Activated T-helper 17 cell treated with anti-CD3 and anti-CD28 coated beads, Interleukin-2, amount 50 U/mL, for 72 hours (primary cell): ENCODE results near the gene HBM. TPM values are rescaled to one million over a fixed set of nuclear protein-coding genes. Genes with fewer than 3 reads are reported as not detected.
"Not testable (repeated sequence)": the region's sequence is repeated elsewhere in the genome, so short reads cannot be mapped to it uniquely, and the experiment has no call there.

Experiments
- ATAC-seq: fragments of 150-1000 bp; cut with Tn5 transposase; replicated peaks from 2 replicates; pipeline ENCODE4 v1.10.0; 2021; ENCODE audit warnings: mild to moderate bottlenecking, moderate library complexity
- H3K27ac Mint-ChIP-seq: one replicate; pipeline ENCODE4 v1.8.0; 2022; ENCODE audit warnings: mixed read lengths
- H3K27me3 Mint-ChIP-seq: one replicate; pipeline ENCODE4 v1.8.0; 2022; ENCODE audit warnings: mixed read lengths
- H3K36me3 Mint-ChIP-seq: one replicate; pipeline ENCODE4 v1.8.0; 2022; ENCODE audit warnings: low read depth, mild to moderate bottlenecking, mixed read lengths
- H3K4me1 Mint-ChIP-seq: one replicate; pipeline ENCODE4 v1.8.0; 2022; ENCODE audit warnings: mixed read lengths
- H3K4me3 Mint-ChIP-seq: one replicate; pipeline ENCODE4 v1.8.0; 2022; ENCODE audit warnings: mild to moderate bottlenecking, mixed read lengths
- H3K9me3 Mint-ChIP-seq: one replicate; pipeline ENCODE4 v1.8.0; 2022; ENCODE audit warnings: mixed read lengths
- total RNA-seq, 2 donors: library from RNA; stranded (reverse); gene quantifications; one replicate each; pipeline ENCODE4 v1.2.3, GENCODE V29; 2022

Gene HBM
- total RNA-seq, 2 donors from 2014 or later: not detected

DNA sequence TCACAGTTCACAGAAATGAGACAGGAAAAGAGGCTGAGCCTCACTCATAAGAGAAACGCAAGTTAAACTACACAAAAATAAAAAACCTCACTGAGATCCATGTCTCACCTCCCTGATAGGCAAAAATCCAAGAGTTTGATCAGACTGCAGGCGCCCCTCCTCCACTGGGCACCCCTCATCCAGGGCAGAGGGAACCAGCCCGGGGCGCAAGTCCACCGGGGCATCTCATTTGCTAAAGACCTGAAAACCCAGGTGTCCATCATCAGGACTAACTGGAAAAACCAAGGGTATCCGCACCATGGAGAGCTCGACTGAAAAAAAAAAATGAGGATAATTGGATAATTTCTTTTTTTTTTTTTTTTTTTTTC, 10.8 kb upstream of the HBM start:
- no peak for ATAC-seq
- Mint-ChIP-seq H3K4me1 (peaks cover 5% of the 10 kb centered on the region), H3K9me3 (no peaks in the 10 kb centered on the region), H3K27me3 (peaks cover 25% of the 10 kb centered on the region), H3K4me3 (peak overlapping the region; percentile 61), H3K36me3 (no peaks in the 10 kb centered on the region), H3K27ac (no peak overlapping the region)

DNA sequence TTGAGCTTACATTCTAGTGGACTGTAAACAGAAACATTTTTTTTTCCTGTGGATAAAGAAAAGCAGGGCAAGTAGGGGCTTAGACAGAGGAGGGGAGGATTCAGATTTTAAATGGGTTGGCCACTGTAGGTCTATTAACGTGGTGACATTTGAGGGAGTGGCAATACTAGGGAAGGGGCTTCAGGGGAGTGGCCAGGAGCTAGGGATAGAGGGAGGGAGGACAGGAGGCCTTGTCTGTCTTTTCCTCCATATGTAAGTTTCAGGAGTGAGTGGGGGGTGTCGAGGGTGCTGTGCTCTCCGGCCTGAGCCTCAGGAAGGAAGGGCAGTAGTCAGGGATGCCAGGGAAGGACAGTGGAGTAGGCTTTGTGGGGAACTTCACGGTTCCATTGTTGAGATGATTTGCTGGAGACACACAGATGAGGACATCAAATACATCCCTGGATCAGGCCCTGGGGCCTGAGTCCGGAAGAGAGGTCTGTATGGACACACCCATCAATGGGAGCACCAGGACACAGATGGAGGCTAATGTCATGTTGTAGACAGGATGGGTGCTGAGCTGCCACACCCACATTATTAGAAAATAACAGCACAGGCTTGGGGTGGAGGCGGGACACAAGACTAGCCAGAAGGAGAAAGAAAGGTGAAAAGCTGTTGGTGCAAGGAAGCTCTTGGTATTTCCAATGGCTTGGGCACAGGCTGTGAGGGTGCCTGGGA, 6.5 kb upstream of the HBM start:
- Mint-ChIP-seq H3K4me1 (peaks cover 5% of the 10 kb centered on the region), H3K27ac (no peak overlapping the region), H3K9me3 (no peaks in the 10 kb centered on the region), H3K4me3 (no peak overlapping the region), H3K27me3 (peaks cover 35% of the 10 kb centered on the region), H3K36me3 (no peaks in the 10 kb centered on the region)
- no peak for ATAC-seq

DNA sequence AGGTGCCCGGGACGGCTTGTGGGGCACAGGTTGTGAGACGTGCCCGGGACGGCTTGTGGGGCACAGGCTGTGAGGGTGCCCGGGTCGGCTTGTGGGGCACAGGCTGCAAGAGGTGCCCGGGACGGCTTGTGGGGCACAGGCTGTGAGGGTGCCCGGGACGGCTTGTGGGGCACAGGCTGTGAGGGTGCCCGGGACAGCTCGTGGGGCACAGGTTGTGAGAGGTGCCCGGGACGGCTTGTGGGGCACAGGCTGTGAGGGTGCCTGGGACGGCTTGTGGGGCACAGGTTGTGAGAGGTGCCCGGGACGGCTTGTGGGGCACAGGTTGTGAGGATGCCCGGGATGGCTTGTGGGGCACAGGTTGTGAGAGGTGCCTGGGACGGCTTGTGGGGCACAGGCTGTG, 5.5 kb upstream of the HBM start:
- H3K4me3 Mint-ChIP-seq, ATAC-seq, H3K4me1 Mint-ChIP-seq, H3K36me3 Mint-ChIP-seq, H3K9me3 Mint-ChIP-seq, H3K27ac Mint-ChIP-seq: not testable (repeated sequence)
- H3K27me3 Mint-ChIP-seq: peaks cover 29% of the 10 kb centered on the region

DNA sequence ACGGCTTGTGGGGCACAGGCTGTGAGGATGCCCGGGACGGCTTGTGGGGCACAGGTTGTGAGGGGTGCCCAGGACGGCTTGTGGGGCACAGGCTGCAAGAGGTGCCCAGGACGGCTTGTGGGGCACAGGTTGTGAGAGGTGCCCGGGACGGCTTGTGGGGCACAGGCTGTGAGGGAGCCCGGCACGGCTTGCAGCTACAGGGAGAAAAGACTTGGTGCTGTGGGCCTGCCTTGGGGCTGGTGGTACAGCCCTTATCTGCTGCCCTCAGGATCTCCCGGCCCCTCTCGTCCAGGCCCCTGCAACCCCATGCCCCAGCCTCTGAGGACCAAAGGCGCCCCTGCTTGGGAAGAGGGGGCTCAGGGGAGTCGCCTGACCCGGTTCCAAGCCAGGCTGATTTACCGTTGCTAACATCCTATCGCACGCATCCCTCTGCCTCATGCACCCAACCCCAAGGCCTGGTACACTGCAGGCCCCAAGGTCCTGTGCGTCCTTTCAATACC, 5.0 kb upstream of the HBM start:
- ATAC-seq: no peak
- Mint-ChIP-seq H3K9me3 (no peaks in the 10 kb centered on the region), H3K4me3 (no peak overlapping the region), H3K4me1 (no peaks in the 10 kb centered on the region), H3K36me3 (no peaks in the 10 kb centered on the region), H3K27ac (no peak overlapping the region), H3K27me3 (peaks cover 27% of the 10 kb centered on the region)

DNA sequence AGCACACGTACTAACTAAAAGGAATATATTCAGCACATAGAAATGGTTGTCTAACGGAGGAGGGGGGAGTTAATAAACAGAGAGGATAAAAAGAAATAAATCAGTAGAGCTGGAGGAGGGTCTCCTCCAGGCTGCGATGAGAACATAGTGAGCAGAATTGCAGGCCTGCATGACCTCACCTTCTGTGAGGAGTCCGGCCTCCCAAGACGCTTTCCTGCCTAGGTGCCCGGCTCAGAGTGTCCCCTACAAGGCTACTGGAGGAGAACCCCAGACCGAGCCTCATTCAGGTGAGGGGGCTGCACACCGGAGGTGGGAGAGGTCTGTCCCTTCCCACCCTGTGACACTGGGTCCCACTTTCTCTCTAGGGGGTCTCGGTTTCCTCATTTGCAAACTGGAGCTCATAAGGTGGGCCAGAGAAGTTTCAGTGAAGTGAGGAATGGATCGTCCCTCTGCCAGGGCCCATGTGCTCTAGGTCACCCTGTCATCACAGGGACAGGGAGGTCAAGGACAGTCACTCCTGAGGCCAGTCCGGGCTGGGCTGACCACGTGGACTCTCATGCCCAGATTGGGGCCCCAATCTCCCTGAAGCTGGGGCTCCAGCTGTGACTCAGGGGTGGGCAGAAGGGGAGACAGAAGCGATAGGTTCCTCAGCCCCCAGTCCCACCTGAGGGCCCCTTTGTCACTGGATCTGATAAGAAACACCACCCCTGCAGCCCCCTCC, 3.3 kb upstream of the HBM start:
- Mint-ChIP-seq H3K27ac (no peak overlapping the region), H3K36me3 (no peaks in the 10 kb centered on the region), H3K4me1 (no peaks in the 10 kb centered on the region), H3K4me3 (no peak overlapping the region), H3K27me3 (peaks cover 32% of the 10 kb centered on the region), H3K9me3 (no peaks in the 10 kb centered on the region)
- no peak for ATAC-seq

DNA sequence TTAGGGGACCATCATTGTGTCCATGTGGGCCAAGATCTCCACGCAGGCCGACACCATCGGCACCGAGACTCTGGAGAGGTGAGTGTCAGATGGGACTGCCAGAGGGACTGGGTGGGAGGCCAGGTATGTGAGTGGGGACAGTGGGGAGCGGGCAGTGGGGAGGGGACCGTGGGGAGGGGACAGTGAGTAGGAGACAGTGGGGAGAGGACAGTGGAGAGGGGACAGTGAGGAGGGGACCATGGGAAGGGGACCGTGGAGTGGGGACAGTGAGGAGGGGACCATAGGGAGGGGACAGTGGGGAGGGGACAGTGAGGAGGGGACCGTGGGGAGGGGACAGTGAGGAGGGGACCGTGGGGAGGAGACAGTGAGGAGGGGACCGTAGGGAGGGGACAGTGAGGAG, 2.6 kb upstream of the HBM start:
- H3K9me3 Mint-ChIP-seq, H3K36me3 Mint-ChIP-seq, ATAC-seq, H3K4me3 Mint-ChIP-seq, H3K4me1 Mint-ChIP-seq, H3K27ac Mint-ChIP-seq: not testable (repeated sequence)
- peaks cover 28% of the 10 kb centered on the region for H3K27me3 Mint-ChIP-seq

DNA sequence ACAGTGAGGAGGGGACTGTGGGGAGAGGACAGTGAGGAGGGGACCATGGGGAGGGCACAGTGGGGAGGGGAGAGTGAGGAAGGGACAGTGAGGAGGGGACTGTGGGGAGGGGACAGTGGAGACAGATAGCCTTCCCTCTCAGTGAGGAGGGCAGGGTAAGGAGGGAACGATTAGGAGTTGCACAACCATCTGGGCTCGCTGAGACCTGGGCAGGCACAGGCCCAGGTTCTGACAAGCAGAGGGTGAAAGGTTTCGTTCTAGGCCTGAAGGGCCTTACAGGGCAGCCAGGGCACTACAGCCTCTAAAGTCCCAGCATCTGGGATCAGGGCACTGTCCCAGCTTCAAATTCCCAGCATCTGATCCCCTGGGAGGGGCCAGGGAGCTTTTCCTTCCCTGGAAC, 2.1 kb upstream of the HBM start:
- ATAC-seq: peak; percentile 22
- not testable (repeated sequence) for H3K27ac Mint-ChIP-seq, H3K9me3 Mint-ChIP-seq, H3K4me1 Mint-ChIP-seq, H3K36me3 Mint-ChIP-seq, H3K4me3 Mint-ChIP-seq
- H3K27me3 Mint-ChIP-seq: peaks cover 27% of the 10 kb centered on the region

DNA sequence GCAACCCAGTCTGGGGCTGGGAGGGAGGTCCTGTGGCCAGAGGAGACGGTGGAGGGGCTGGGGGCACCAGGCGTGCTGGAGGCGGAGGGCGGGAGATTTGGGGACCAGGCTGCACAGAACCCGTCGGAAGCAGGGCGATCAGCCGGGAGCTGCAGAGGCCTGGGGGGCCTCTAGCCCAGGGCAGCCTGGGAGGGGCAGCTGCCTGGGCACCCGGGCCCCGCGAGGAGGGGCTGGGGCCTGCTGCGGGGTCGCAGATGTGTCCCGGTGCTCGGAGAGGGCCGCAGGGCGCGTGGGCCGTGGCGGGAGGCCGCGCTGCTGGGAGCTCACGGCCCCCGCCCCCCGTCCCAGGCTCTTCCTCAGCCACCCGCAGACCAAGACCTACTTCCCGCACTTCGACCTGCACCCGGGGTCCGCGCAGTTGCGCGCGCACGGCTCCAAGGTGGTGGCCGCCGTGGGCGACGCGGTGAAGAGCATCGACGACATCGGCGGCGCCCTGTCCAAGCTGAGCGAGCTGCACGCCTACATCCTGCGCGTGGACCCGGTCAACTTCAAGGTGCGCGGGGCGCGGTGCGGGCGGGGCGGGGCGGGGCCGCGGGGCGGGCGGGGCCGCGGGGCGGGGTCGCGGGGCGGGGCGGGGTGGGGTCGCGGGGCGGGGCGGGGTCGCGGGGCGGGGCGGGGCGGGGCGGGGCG, 1.5 kb upstream of the HBM start:
- H3K9me3 Mint-ChIP-seq, H3K4me3 Mint-ChIP-seq, H3K36me3 Mint-ChIP-seq, H3K27ac Mint-ChIP-seq, H3K4me1 Mint-ChIP-seq: not testable (repeated sequence)
- peak; percentile 60 for ATAC-seq
- peaks cover 26% of the 10 kb centered on the region for H3K27me3 Mint-ChIP-seq

DNA sequence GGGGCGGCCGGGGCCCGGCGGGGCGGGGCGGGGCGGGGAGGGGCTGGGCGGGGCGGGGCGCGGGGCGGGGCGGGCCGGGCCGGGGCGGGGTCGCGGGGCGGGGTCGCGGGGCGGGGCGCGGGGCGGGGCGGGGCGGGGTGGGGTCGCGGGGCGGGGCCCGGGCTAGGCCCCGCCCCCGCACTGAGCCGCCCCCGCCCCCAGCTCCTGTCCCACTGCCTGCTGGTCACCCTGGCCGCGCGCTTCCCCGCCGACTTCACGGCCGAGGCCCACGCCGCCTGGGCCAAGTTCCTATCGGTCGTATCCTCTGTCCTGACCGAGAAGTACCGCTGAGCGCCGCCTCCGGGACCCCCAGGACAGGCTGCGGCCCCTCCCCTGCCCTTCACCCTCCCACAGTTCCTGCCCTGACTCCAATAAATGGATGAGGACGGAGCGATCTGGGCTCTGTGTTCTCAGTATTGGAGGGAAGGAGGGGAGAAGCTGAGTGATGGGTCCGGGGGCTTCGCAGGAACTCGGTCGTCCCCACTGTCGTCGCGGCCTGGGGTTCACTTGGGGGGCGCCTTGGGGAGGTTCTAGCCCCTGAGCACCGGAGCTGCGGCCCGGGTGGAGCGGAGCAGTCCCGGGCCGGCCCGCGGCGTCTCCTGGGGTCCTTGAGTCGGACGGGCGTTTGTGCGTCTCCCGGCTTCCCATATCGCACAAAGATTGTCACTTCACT, 795 bp upstream of the HBM start:
- Mint-ChIP-seq H3K4me3 (peak overlapping the region; percentile 10), H3K27ac (no peak overlapping the region), H3K4me1 (no peaks in the 10 kb centered on the region), H3K27me3 (peaks cover 22% of the 10 kb centered on the region), H3K36me3 (no peaks in the 10 kb centered on the region), H3K9me3 (no peaks in the 10 kb centered on the region)
- no peak for ATAC-seq

DNA sequence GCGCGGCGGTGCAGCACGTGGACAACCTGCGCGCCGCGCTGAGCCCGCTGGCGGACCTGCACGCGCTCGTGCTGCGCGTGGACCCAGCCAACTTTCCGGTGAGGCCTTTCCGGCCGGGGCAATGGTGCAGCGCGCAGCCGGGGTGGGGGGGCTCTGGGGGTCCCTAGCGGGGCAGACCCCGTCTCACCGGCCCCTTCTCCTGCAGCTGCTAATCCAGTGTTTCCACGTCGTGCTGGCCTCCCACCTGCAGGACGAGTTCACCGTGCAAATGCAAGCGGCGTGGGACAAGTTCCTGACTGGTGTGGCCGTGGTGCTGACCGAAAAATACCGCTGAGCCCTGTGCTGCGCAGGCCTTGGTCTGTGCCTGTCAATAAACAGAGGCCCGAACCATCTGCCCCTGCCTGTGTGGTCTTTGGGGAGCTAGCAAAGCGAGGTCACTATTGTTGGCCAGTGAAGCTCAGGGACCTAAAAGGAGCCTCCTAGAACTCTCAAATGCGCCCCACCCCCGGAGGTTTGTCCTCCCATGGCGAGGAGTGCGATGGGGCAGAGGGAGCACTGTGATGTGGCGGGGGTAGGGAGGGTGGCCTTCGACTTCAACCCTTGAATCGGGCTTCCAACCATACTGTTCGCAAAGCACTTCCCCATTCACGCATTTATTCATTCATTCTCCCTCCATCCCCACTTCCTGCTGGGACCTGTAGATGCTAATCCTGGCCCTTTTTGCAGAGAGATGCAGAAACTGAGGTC, 770 bp downstream of the HBM start:
- Mint-ChIP-seq H3K36me3 (no peaks in the 10 kb centered on the region), H3K4me3 (peak overlapping the region; percentile 23), H3K4me1 (no peaks in the 10 kb centered on the region), H3K9me3 (no peaks in the 10 kb centered on the region), H3K27me3 (peaks cover 25% of the 10 kb centered on the region), H3K27ac (no peak overlapping the region)
- no peak for ATAC-seq

DNA sequence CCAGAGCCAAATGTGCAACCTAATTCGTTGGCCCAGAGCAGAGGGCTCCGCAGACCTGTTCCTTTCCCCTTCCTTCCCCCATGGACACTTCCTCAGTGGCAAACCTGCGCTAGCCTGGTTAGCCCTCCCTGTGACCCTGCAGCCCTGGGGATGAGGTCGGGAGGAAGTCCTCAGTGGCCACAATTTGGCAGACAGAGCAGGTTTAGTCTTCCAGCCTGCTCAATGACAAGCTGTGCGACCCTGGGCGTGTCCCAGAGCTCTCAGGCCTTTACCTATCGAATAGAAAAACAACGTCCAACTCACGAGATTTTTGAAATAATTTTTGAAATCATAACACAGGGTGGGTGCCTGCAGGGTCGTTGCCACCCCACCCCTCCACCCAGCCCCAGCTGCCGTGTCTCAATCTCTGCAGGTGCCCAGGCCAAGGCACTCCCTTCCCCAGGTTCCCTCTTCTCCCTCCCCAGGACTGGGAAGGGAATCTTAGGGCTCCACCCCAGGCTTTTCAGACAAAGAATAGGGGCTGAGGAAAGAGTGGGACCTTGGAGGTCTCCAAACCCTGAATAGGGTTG, 1.4 kb downstream of the HBM start:
- Mint-ChIP-seq H3K4me1 (no peaks in the 10 kb centered on the region), H3K4me3 (peak overlapping the region; percentile 23), H3K36me3 (no peaks in the 10 kb centered on the region), H3K27me3 (peaks cover 27% of the 10 kb centered on the region), H3K9me3 (no peaks in the 10 kb centered on the region), H3K27ac (no peak overlapping the region)
- no peak for ATAC-seq

DNA sequence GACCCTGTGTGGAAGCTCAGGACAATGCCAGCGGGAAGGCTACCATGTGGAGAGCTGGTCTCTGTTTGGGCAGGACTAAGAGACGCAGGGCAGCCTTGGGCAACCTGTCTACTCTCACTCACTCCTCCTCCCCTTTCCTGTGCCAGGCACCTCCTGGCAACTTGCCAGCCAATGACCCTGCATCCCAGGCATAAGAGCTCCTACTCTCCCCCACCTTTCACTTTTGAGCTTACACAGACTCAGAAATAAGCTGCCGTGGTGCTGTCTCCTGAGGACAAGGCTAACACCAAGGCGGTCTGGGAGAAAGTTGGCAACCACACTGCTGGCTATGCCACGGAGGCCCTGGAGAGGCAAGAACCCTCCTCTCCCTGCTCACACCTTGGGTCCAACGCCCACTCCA, 2.6 kb downstream of the HBM start:
- Mint-ChIP-seq H3K4me3 (no peak overlapping the region), H3K27me3 (peaks cover 27% of the 10 kb centered on the region), H3K4me1 (no peaks in the 10 kb centered on the region), H3K27ac (no peak overlapping the region), H3K36me3 (no peaks in the 10 kb centered on the region), H3K9me3 (no peaks in the 10 kb centered on the region)
- ATAC-seq: no peak

DNA sequence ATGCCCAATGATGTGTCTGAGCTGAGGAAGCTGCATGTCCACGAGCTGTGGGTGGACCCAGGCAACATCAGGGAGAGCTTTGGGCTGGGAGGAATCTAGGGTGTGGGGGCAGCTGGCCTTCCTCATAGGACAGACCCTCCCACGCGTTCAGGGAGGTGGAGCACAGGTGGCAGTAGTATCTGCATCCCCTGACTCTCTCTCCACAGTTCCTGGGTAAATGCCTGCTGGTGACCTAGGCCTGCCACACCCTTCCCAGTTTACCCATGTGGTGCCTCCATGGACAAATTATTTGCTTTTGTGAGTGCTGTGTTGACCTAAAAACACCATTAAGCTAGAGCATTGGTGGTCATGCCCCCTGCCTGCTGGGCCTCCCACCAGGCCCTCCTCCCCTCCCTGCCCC, 3.2 kb downstream of the HBM start:
- no peak for ATAC-seq
- Mint-ChIP-seq H3K27me3 (peaks cover 29% of the 10 kb centered on the region), H3K4me3 (no peak overlapping the region), H3K27ac (no peak overlapping the region), H3K36me3 (no peaks in the 10 kb centered on the region), H3K9me3 (no peaks in the 10 kb centered on the region), H3K4me1 (no peaks in the 10 kb centered on the region)

DNA sequence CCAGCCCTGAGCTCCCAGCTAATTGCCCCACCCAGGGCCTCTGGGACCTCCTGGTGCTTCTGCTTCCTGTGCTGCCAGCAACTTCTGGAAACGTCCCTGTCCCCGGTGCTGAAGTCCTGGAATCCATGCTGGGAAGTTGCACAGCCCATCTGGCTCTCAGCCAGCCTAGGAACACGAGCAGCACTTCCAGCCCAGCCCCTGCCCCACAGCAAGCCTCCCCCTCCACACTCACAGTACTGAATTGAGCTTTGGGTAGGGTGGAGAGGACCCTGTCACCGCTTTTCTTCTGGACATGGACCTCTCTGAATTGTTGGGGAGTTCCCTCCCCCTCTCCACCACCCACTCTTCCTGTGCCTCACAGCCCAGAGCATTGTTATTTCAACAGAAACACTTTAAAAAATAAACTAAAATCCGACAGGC, 4.3 kb downstream of the HBM start:
- H3K36me3 Mint-ChIP-seq, H3K9me3 Mint-ChIP-seq, ATAC-seq, H3K4me3 Mint-ChIP-seq, H3K27ac Mint-ChIP-seq, H3K4me1 Mint-ChIP-seq: not testable (repeated sequence)
- peaks cover 37% of the 10 kb centered on the region for H3K27me3 Mint-ChIP-seq
